Activated CD8-positive, alpha-beta T cell treated with anti-CD3 and anti-CD28 coated beads for 36 hours (primary cell): ENCODE measurements around the gene CCND3. TPM values are rescaled to one million over a fixed set of nuclear protein-coding genes. Genes with fewer than 3 reads are reported as not detected.

ENCODE experiments used
- ATAC-seq: fragments of 200-7000 bp; cut with Tn5 transposase; one replicate; pipeline ENCODE4 v1.10.0; 2021; ENCODE audit warnings: mild to moderate bottlenecking, moderate library complexity
- CTCF ChIA-PET: fragments of 350-600 bp; sonication (Branson Sonifier 250); formaldehyde crosslinking; loops from one replicate; lab custom pipeline; 2021; ENCODE audit warnings: antibody characterized with exemption; lab: Charles Lee
- POLR2A ChIA-PET: fragments of 350-600 bp; sonication (Branson Sonifier 250); formaldehyde crosslinking; loops from one replicate; lab custom pipeline; 2021; ENCODE audit warnings: antibody characterized with exemption; lab: Charles Lee
- DNase-seq: peaks from one replicate; pipeline ENCODE4 v3.0.0-alpha.2; 2020
- H3K27ac Mint-ChIP-seq: one replicate; pipeline ENCODE4 v1.8.0; 2021; ENCODE audit warnings: mild to moderate bottlenecking, mixed read lengths
- H3K27me3 Mint-ChIP-seq: one replicate; pipeline ENCODE4 v1.8.0; 2021; ENCODE audit warnings: mixed read lengths
- H3K36me3 Mint-ChIP-seq: one replicate; pipeline ENCODE4 v1.8.0; 2021; ENCODE audit warnings: low read depth, mixed read lengths
- H3K4me1 Mint-ChIP-seq: one replicate; pipeline ENCODE4 v1.8.0; 2021; ENCODE audit warnings: low read depth, mixed read lengths
- H3K4me3 Mint-ChIP-seq: one replicate; pipeline ENCODE4 v1.8.0; 2021; ENCODE audit warnings: mild to moderate bottlenecking, moderate library complexity, mixed read lengths
- H3K9me3 Mint-ChIP-seq: one replicate; pipeline ENCODE4 v1.8.0; 2021; ENCODE audit warnings: mixed read lengths
- intact Hi-C: fragments of 100-400 bp; cut with micrococcal nuclease; formaldehyde crosslinking; loops from one replicate; pipeline ENCODE4 v1.10.0; 2022
- total RNA-seq, 2 experiments: library from RNA; stranded (reverse); gene quantifications; one replicate each; pipeline ENCODE4 v1.2.3, GENCODE V29; 2021
- TF ChIP-seq, protein P1 (sequence below): fragments of 200-600 bp; IDR thresholded peaks from one replicate; pipeline ENCODE4 v1.8.0; 2022; ENCODE audit warnings: antibody characterized with exemption, mild to moderate bottlenecking

The CCND3 gene
- total RNA-seq, 2 experiments from 2014 or later = 457 to 459 TPM

DNA sequence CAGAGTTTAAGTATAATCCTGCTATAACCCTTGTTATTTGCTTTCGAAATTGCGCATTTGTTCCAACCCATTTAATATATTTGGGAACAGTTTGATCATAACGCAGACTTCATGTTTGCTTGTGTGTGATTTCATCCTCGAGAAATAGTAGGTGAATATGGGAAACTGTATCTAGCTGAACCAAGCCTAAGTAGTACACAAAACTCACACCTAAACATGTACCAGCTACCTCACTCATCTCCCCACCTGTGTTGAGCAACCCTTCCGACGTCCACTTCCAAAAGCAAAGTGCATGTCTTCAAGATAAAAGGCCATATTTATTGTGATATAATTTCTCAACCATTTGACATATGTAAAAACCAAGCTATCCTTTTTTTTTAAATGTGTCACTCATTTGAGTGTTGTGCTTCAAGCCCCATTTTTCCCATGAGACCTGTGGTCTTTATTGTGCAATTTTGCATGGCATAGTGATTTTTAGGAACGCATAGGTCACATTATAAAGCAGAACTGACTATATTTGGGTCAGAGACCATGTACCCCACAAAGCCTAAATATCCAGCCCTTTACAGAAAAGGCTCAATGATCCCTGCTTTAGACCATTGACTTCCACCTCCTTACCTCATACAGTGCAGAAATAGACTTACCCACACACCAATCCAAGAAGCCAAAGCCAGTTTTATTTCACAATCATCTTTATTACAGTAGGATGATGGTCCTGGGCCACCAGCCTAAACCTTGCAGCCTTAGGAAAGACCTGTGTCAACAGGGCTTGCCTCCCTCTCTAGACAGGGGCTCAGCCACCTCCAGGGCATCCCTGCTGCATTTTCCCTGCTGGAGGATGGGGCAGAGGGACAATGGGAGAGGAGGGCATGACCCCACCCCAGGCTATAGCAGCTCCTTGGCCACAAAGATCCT lies 7.1 kb downstream of the CCND3 start:
- Mint-ChIP-seq H3K9me3 (no peaks in the 10 kb centered on the region), H3K27me3 (no peaks in the 10 kb centered on the region), H3K27ac (peak overlapping the region; percentile 91), H3K36me3 (peaks cover 75% of the 10 kb centered on the region), H3K4me1 (peaks cover 50% of the 10 kb centered on the region), H3K4me3 (peak overlapping the region; percentile 90)
- TF ChIP-seq, protein P1, sequence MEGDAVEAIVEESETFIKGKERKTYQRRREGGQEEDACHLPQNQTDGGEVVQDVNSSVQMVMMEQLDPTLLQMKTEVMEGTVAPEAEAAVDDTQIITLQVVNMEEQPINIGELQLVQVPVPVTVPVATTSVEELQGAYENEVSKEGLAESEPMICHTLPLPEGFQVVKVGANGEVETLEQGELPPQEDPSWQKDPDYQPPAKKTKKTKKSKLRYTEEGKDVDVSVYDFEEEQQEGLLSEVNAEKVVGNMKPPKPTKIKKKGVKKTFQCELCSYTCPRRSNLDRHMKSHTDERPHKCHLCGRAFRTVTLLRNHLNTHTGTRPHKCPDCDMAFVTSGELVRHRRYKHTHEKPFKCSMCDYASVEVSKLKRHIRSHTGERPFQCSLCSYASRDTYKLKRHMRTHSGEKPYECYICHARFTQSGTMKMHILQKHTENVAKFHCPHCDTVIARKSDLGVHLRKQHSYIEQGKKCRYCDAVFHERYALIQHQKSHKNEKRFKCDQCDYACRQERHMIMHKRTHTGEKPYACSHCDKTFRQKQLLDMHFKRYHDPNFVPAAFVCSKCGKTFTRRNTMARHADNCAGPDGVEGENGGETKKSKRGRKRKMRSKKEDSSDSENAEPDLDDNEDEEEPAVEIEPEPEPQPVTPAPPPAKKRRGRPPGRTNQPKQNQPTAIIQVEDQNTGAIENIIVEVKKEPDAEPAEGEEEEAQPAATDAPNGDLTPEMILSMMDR = no peak
- POLR2A ChIA-PET = interaction anchor here (0.6 to 16.7 kb wide), 8 partner anchors 7 to 147 kb away, joined by 3 to 358 read pairs (median 6); partner anchors contain the start of genes BYSL, CCND3, MED20 and TAF8
- intact Hi-C loops = loop anchor here (5.0 kb wide), 1 partner anchor 87 kb away; no protein-coding TSS in a partner anchor
- CTCF ChIA-PET = interaction anchor here (1.3 to 21.4 kb wide), 5 partner anchors 8 to 154 kb away, joined by 3 to 392 read pairs (median 4); partner anchors contain the start of genes BYSL, MED20, PRICKLE4 and TAF8
- no peak for ATAC-seq
- DNase-seq = no peak

DNA sequence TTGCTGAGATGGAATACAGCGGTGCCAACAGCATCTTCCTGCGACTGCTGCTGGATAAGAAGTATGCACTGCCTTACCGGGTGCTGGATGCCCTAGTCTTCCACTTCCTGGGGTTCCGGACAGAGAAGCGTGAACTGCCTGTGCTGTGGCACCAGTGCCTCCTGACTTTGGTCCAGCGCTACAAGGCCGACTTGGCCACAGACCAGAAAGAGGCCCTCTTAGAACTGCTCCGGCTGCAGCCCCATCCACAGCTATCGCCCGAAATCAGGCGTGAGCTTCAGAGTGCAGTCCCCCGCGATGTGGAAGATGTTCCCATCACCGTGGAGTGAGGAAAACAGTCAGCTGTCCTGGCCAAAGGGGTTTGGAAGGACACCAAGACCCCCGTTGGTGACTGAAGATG lies 9.2 kb downstream of the CCND3 start:
- TF ChIP-seq, protein P1 = no peak
- H3K4me1 Mint-ChIP-seq = peaks cover 48% of the 10 kb centered on the region
- ATAC-seq (no peak), DNase-seq (no peak)
- H3K9me3 Mint-ChIP-seq = no peaks in the 10 kb centered on the region
- H3K27ac Mint-ChIP-seq = peak overlapping the region; percentile 86
- no peak overlapping the region for H3K4me3 Mint-ChIP-seq
- CTCF ChIA-PET = interaction anchor here (1.4 to 21.4 kb wide), 3 partner anchors 9 to 147 kb away, joined by 3 to 392 read pairs (median 115); partner anchors contain the start of genes BYSL, MED20 and TAF8
- POLR2A ChIA-PET = interaction anchor here (1.3 to 16.7 kb wide), 3 partner anchors 10 to 114 kb away, joined by 3 to 358 read pairs (median 14); partner anchors contain the start of genes BYSL, MED20 and TAF8
- intact Hi-C loops = no loop called here
- no peaks in the 10 kb centered on the region for H3K27me3 Mint-ChIP-seq
- H3K36me3 Mint-ChIP-seq = peaks cover 71% of the 10 kb centered on the region

DNA sequence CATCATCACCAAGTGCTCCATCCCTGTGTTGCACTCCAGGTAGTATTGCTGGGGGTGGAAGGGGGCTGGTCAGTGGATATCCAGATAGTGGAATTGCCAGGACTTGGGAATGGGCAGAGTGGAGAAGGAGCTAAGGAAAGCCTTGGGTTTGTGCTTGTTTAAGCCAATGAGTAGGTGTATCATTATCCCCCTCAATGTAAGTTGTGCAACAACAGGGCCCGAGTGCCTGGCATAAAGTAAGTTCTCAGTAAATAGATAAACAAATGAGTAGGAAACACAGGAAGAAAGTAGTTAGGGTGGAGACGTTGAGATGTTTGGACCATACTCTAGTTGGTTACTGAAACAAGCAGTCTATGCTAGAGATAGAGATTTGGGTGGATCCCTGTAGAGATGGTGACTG lies 9.8 kb downstream of the CCND3 start:
- peaks cover 47% of the 10 kb centered on the region for H3K4me1 Mint-ChIP-seq
- ChIA-PET POLR2A (interaction anchor here (16.7 kb wide), 1 partner anchor 114 kb away, joined by 358 read pairs; the partner anchor contains the start of gene TAF8), CTCF (interaction anchor here (3.2 to 21.4 kb wide), 2 partner anchors 10 to 114 kb away, joined by 26 to 392 read pairs; partner anchors contain the start of genes BYSL, MED20 and TAF8)
- H3K27me3 Mint-ChIP-seq = no peaks in the 10 kb centered on the region
- TF ChIP-seq, protein P1 = no peak
- ATAC-seq (no peak), DNase-seq (no peak)
- H3K36me3 Mint-ChIP-seq = peaks cover 72% of the 10 kb centered on the region
- H3K27ac Mint-ChIP-seq = peak overlapping the region; percentile 68
- no peaks in the 10 kb centered on the region for H3K9me3 Mint-ChIP-seq
- intact Hi-C loops = no loop called here
- H3K4me3 Mint-ChIP-seq = no peak overlapping the region

DNA sequence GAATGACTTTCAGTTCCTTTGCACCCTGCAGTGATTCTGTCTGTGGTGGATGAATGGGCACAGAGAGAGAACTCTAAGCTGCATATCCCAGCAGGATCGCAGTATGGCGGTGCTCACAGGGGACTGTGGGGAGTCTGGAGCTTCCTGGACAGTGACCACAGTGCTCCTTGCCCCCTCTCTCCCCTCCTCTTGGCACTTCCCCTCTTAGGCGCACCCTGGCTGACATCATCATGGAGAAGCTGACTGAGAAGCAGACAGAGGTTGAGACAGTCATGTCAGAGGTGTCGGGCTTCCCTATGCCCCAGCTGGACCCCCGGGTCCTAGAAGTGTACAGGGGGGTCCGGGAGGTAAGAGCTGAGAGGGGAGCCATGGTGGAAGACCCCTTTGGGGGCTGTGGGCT lies 11.7 kb downstream of the CCND3 start:
- intact Hi-C loops = loop anchor here (10.0 kb wide), 2 partner anchors 145 to 285 kb away; partner anchors contain the start of genes MRPS10, PRICKLE4 and TOMM6
- TF ChIP-seq, protein P1 = no peak
- H3K27me3 Mint-ChIP-seq = no peaks in the 10 kb centered on the region
- peaks cover 59% of the 10 kb centered on the region for H3K36me3 Mint-ChIP-seq
- ChIA-PET POLR2A (interaction anchor here (1.4 to 16.7 kb wide), 3 partner anchors 9 to 116 kb away, joined by 7 to 358 read pairs (median 8); partner anchors contain the start of genes BYSL, MED20 and TAF8), CTCF (interaction anchor here (1.0 to 21.4 kb wide), 3 partner anchors 8 to 143 kb away, joined by 3 to 392 read pairs (median 26); partner anchors contain the start of genes BYSL, MED20, TAF8 and TOMM6)
- DNase-seq (no peak), ATAC-seq (no peak)
- no peak overlapping the region for H3K4me3 Mint-ChIP-seq
- peaks cover 37% of the 10 kb centered on the region for H3K4me1 Mint-ChIP-seq
- peak overlapping the region; percentile 42 for H3K27ac Mint-ChIP-seq
- no peaks in the 10 kb centered on the region for H3K9me3 Mint-ChIP-seq
